Endodermal cell (in vitro differentiated cells): ENCODE data around the gene KCNIP4. TPM values are rescaled to one million over a fixed set of nuclear protein-coding genes. Genes with fewer than 3 reads are reported as not detected.

Experiments used
- DNase-seq: peaks from one replicate; pipeline ENCODE4 v3.0.0-alpha.2; 2017
- H3K27ac ChIP-seq: 2 replicates; pipeline ENCODE4 v1.5.1; 2013; ENCODE audit warnings: mild to moderate bottlenecking, low read depth, low read length, moderate library complexity
- H3K27me3 ChIP-seq: 2 replicates; pipeline ENCODE4 v1.6.1; 2013; ENCODE audit warnings: mild to moderate bottlenecking, low read length, moderate library complexity; ENCODE audit not compliant: insufficient read depth, control insufficient read depth, poor library complexity, severe bottlenecking
- H3K36me3 ChIP-seq: 2 replicates; pipeline ENCODE4 v1.7.0; 2013; ENCODE audit warnings: mild to moderate bottlenecking, low read length, moderate library complexity; ENCODE audit not compliant: control insufficient read depth, insufficient read depth
- H3K4me1 ChIP-seq: one replicate; pipeline ENCODE4 v1.7.0; 2013; ENCODE audit warnings: low read length; ENCODE audit not compliant: control insufficient read depth, insufficient read depth
- H3K4me3 ChIP-seq: 2 replicates; pipeline ENCODE4 v1.5.1; 2013; ENCODE audit warnings: mild to moderate bottlenecking, low read length, moderate library complexity
- H3K9ac ChIP-seq: 2 replicates; pipeline ENCODE4 v1.6.1; 2013; ENCODE audit warnings: mild to moderate bottlenecking, low read length, moderate library complexity; ENCODE audit not compliant: poor library complexity, severe bottlenecking; ENCODE audit errors: extremely low read depth
- H3K9me3 ChIP-seq: 2 replicates; pipeline ENCODE4 v1.6.1; 2013; ENCODE audit warnings: mild to moderate bottlenecking, low read length, moderate library complexity; ENCODE audit not compliant: control insufficient read depth
- H3K27ac Mint-ChIP-seq: 2 replicates; pipeline ENCODE4 v1.8.0; 2020; ENCODE audit warnings: mixed read lengths
- H3K27me3 Mint-ChIP-seq: 2 replicates; pipeline ENCODE4 v1.8.0; 2021; ENCODE audit warnings: mild to moderate bottlenecking, mixed read lengths; ENCODE audit not compliant: insufficient read depth
- H3K36me3 Mint-ChIP-seq: 2 replicates; pipeline ENCODE4 v1.8.0; 2020; ENCODE audit warnings: low read depth, mixed read lengths
- H3K4me1 Mint-ChIP-seq: 2 replicates; pipeline ENCODE4 v1.8.0; 2020; ENCODE audit warnings: mixed read lengths
- H3K4me3 Mint-ChIP-seq: 2 replicates; pipeline ENCODE4 v1.8.0; 2020; ENCODE audit warnings: mild to moderate bottlenecking, moderate library complexity, mixed read lengths
- H3K9me3 Mint-ChIP-seq: 2 replicates; pipeline ENCODE4 v1.8.0; 2020; ENCODE audit warnings: mild to moderate bottlenecking, mixed read lengths
- WGBS, 2 experiments: methylation state at CpG; one replicate each; pipeline versions ENCODE4 v1.1.5 to v1.1.7; 2013; ENCODE audit warnings: missing lambda C conversion rate in 2 of 2, mixed read lengths in 1 of 2; ENCODE audit not compliant: insufficient coverage in 1 of 2, insufficient read length in 1 of 2; 5-methylcytosine and 5-hydroxymethylcytosine counted together
- total RNA-seq, 2 donors: library from RNA; stranded (reverse); fragmentation: NEBNext Ultra II Directional in 1 of 2; extraction: Animal tissue kit (Norgen Biotek cat#: 25700) in 1 of 2; gene quantifications; 2 replicates in 1 of 2; 3 replicates in 1 of 2; pipeline ENCODE4 v1.2.1, GENCODE V29; 2021
- TF ChIP-seq, protein P1 (sequence below): fragments of 200-600 bp; sonication (generic); conservative IDR thresholded peaks from 2 replicates; pipeline ENCODE4 v1.5.0; 2021; ENCODE audit warnings: antibody characterized with exemption, mild to moderate bottlenecking

Gene KCNIP4
- total RNA-seq, 2 donors from 2014 or later = not detected

DNA sequence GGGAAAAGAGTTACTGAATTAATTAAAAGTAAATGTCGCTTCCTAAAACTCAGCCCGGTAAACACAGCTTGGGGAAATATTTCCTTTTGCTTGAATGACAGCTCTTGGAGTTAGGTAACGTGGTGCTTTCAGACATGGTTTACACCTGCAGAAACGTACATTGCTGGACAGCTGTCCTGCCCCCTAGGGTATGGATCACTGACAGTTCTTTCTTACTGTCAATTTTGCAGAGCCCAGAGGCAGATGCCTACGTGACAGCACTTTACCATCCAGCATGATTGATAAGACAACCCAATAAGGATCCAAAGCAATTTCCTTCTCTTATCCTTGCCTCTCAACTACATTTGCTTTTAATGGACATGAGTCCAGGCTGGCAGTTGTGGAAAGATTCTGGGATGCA lies 913.8 kb downstream of the KCNIP4 start:
- Mint-ChIP-seq H3K27me3 (no peaks in the 10 kb centered on the region), H3K4me1 (no peaks in the 10 kb centered on the region), H3K36me3 (no peaks in the 10 kb centered on the region), H3K9me3 (no peaks in the 10 kb centered on the region), H3K27ac (no peak overlapping the region), H3K4me3 (no peak overlapping the region)
- TF ChIP-seq, protein P1, sequence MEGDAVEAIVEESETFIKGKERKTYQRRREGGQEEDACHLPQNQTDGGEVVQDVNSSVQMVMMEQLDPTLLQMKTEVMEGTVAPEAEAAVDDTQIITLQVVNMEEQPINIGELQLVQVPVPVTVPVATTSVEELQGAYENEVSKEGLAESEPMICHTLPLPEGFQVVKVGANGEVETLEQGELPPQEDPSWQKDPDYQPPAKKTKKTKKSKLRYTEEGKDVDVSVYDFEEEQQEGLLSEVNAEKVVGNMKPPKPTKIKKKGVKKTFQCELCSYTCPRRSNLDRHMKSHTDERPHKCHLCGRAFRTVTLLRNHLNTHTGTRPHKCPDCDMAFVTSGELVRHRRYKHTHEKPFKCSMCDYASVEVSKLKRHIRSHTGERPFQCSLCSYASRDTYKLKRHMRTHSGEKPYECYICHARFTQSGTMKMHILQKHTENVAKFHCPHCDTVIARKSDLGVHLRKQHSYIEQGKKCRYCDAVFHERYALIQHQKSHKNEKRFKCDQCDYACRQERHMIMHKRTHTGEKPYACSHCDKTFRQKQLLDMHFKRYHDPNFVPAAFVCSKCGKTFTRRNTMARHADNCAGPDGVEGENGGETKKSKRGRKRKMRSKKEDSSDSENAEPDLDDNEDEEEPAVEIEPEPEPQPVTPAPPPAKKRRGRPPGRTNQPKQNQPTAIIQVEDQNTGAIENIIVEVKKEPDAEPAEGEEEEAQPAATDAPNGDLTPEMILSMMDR = no peak
- H3K27ac ChIP-seq = no peak overlapping the region
- H3K9ac ChIP-seq = no peak overlapping the region
- H3K9me3 ChIP-seq = no peaks in the 10 kb centered on the region
- no peak overlapping the region for H3K4me3 ChIP-seq
- no peaks in the 10 kb centered on the region for H3K36me3 ChIP-seq
- H3K27me3 ChIP-seq = no peaks in the 10 kb centered on the region
- DNase-seq = no peak
- WGBS, 2 experiments = 79 to 87% methylated on average over 4 to 5 of the region's 5 CpGs
- no peaks in the 10 kb centered on the region for H3K4me1 ChIP-seq

DNA sequence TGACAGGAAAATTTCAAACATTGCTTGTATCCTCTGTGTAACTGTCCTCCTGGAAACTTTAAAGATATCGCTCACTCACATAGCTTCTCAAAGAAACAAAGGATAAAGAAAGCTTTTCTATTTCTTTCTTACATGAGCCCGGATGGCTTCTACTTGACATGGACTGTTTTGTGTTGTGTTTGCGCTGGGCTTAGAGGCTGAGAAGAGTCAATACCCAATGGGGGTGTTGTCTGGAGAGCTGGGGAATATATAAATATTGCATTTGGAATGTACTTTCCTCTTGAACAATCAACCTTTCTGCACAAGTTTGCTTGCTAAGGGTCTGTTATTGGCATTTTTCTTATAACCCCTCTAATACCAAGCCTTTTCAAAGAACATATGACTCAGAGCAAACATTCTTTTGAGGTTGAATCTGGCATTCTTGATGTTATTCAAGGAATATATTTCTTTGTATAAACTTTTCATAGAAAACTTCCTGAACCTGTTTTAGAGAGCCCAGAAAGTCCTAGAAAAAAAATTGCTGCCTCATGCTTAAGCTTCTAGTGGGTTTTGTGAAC lies 916.4 kb downstream of the KCNIP4 start:
- TF ChIP-seq, protein P1 = no peak
- no peak for DNase-seq
- no peaks in the 10 kb centered on the region for H3K4me1 Mint-ChIP-seq
- WGBS, 2 experiments = 98% methylated on average over 3 of the region's 3 CpGs; no CpG with 5 or more reads in 1 of the 2 experiments
- Histone ChIP-seq H3K27ac (no peak overlapping the region), H3K27me3 (no peaks in the 10 kb centered on the region), H3K9me3 (no peaks in the 10 kb centered on the region), H3K4me1 (no peaks in the 10 kb centered on the region), H3K36me3 (no peaks in the 10 kb centered on the region), H3K9ac (no peak overlapping the region), H3K4me3 (no peak overlapping the region)
- H3K9me3 Mint-ChIP-seq = no peaks in the 10 kb centered on the region
- no peaks in the 10 kb centered on the region for H3K27me3 Mint-ChIP-seq
- no peak overlapping the region for H3K27ac Mint-ChIP-seq
- no peaks in the 10 kb centered on the region for H3K36me3 Mint-ChIP-seq
- no peak overlapping the region for H3K4me3 Mint-ChIP-seq

DNA sequence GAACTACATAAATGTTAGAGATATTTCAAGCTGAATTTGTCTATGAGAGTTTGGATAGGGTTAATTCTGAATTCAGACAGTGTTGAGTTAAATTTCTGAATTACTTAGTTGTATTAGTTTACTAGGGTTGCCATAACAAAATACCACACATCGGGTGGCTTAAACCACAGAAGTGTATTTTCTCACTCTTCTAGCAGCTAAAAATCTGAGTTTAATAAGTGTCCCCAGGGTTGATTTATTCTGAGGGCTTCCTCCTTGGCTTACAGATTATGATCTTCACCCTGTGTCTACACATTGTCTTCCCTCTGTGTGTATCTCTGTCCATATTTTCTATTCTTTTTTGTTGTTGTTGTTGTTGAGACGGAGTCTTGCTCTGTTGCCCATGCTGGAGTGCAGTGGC lies 929.8 kb downstream of the KCNIP4 start:
- Mint-ChIP-seq H3K9me3 (no peaks in the 10 kb centered on the region), H3K27ac (no peak overlapping the region), H3K4me3 (no peak overlapping the region), H3K27me3 (no peaks in the 10 kb centered on the region), H3K36me3 (no peaks in the 10 kb centered on the region), H3K4me1 (no peaks in the 10 kb centered on the region)
- DNase-seq = no peak
- H3K27me3 ChIP-seq = no peaks in the 10 kb centered on the region
- H3K4me1 ChIP-seq = no peaks in the 10 kb centered on the region
- H3K4me3 ChIP-seq = no peak overlapping the region
- no peak overlapping the region for H3K9ac ChIP-seq
- H3K27ac ChIP-seq = no peak overlapping the region
- TF ChIP-seq, protein P1 = no peak
- no peaks in the 10 kb centered on the region for H3K9me3 ChIP-seq
- H3K36me3 ChIP-seq = no peaks in the 10 kb centered on the region
- WGBS, 2 experiments = 100% methylated on average over 2 of the region's 2 CpGs; no CpG with 5 or more reads in 1 of the 2 experiments
